ENCODE data around the gene UBA7. TPM values are rescaled to one million over a fixed set of nuclear protein-coding genes. Genes with fewer than 3 reads are reported as not detected.

Gene UBA7
- total and polyA plus RNA-seq, 2 of the 8 experiments (the other 6 are each of a cell fraction or from before 2014, with no cell fraction given): 0.34 to 0.65 TPM

- Histone ChIP-seq H2AFZ (ENCODE audit: low read length) (no peak overlapping the region), H4K5ac (ENCODE audit: insufficient read length, low read depth, low read length) (no peak overlapping the region), H2BK5ac (ENCODE audit: low read depth, low read length) (no peak overlapping the region), H3K4ac (replicated peaks; ENCODE audit: insufficient read length, low read depth, low read length) (no peak overlapping the region), H3K79me1 (ENCODE audit: low read depth, low read length) (no peaks in the 10 kb centered on the region), H4K20me1 (replicated peaks in 1 of 2; ENCODE audit: control insufficient read depth in 1 of 2, insufficient read depth in 2 of 2, low read length in 2 of 2) (no peaks in the 10 kb centered on the region), H3K14ac (ENCODE audit: insufficient read length) (no peak overlapping the region), H3K27ac (ENCODE audit: low read depth, low read length) (no peak overlapping the region), H3K9me3 (ENCODE audit: insufficient read depth in 2 of 2, low read depth in 1 of 2, low read length in 1 of 2) (no peaks in the 10 kb centered on the region), H3K4me2 (ENCODE audit: insufficient read depth in 1 of 2, low read depth in 2 of 2, low read length in 2 of 2) (no peak overlapping the region), H3K79me2 (ENCODE audit: control insufficient read depth in 1 of 2, insufficient read depth in 2 of 2, low read length in 2 of 2) (no peaks in the 10 kb centered on the region), H3K18ac (ENCODE audit: extremely low read depth, low read length) (no peak overlapping the region), H2BK12ac (ENCODE audit: low read depth, low read length) (no peak overlapping the region), H3K4me1 (replicated peaks in 1 of 4; ENCODE audit: control insufficient read depth in 3 of 4, insufficient read depth in 4 of 4, low read length in 3 of 4) (peaks cover 0 to 16% (median 13%) of the 10 kb centered on the region in 4 experiments; a peak in 5 of 7 replicates), H2BK20ac (ENCODE audit: low read length) (no peak overlapping the region), H3K9ac (replicated peaks in 1 of 4; ENCODE audit: extremely low read depth in 1 of 4, low read depth in 3 of 4, low read length in 3 of 4) (no peak overlapping the region), H4K91ac (replicated peaks; ENCODE audit: insufficient read length, low read length) (no peak overlapping the region), H3K27me3 (replicated peaks in 1 of 4; ENCODE audit: control insufficient read depth in 3 of 4, extremely low read depth in 1 of 4, insufficient read depth in 3 of 4, low read length in 3 of 4) (peaks cover 0 to 18% (median 16%) of the 10 kb centered on the region in 4 experiments; a peak in 6 of 7 replicates), H2BK15ac (ENCODE audit: low read length) (peak overlapping the region; percentile 46; the same call in 1 of the 2 replicates), H3K23ac (ENCODE audit: insufficient read length) (no peak overlapping the region), H2BK120ac (replicated peaks; ENCODE audit: low read depth, low read length) (no peak overlapping the region), H3K4me3 (ENCODE audit: extremely low read depth in 1 of 4, insufficient read depth in 2 of 4, low read depth in 3 of 4, low read length in 4 of 4) (no peak overlapping the region), H2AK5ac (ENCODE audit: low read depth, low read length) (peak overlapping the region; percentile 58; the same call in 1 of the 2 replicates), H3K36me3 (ENCODE audit: control insufficient read depth in 2 of 4, insufficient read depth in 4 of 4, low read length in 3 of 4) (no peaks in the 10 kb centered on the region), H4K8ac (ENCODE audit: extremely low read depth, insufficient read depth, low read length) (no peak overlapping the region), H3K56ac (replicated peaks; ENCODE audit: insufficient read length, low read depth, low read length) (no peak overlapping the region), H3K23me2 (ENCODE audit: low read depth, low read length) (peaks cover 8% of the 10 kb centered on the region; the same call in 1 of the 2 replicates)
- DNase-seq (ENCODE audit: low read depth in 1 of 2, low spot score in 2 of 2) (no peak), FAIRE-seq (no peak)
- TF ChIP-seq EP300 (IDR thresholded peaks at IDR 0.05; ENCODE audit: borderline replicate concordance in 1 of 2, low read depth in 2 of 2, low read length in 2 of 2) (no peak), FOSL1 (IDR thresholded peaks at IDR 0.05; ENCODE audit: insufficient read depth, low read depth, low read length) (no peak), GABPA (IDR thresholded peaks at IDR 0.05; ENCODE audit: borderline replicate concordance, insufficient read depth, low read length) (no peak), TBP (IDR thresholded peaks at IDR 0.05; ENCODE audit: low read depth, low read length) (no peak), SAP30 (IDR thresholded peaks at IDR 0.05; ENCODE audit: insufficient read depth, insufficient replicate concordance, low read length) (no peak)
- ChIA-PET CTCF (ENCODE audit: partially characterized antibody) (interaction anchor here (0.7 to 17.0 kb wide), 14 partner anchors 11 to 279 kb away, joined by 3 to 266 read pairs (median 7); partner anchors contain the start of gene UBA7), POLR2A (ENCODE audit: partially characterized antibody) (interaction anchor here (1.2 kb wide), 1 partner anchor 110 kb away, joined by 4 read pairs; no protein-coding TSS in a partner anchor)
- WGBS, 2 experiments (ENCODE audit: extremely low coverage in 1 of 2, insufficient coverage in 1 of 2, insufficient read length in 1 of 2, insufficient replicate concordance in 2 of 2, low coverage in 1 of 2, low lambda C conversion rate in 2 of 2, missing lambda C conversion rate in 1 of 2): 93% methylated on average over 2 of the region's 2 CpGs; no CpG with 5 or more reads in 1 of the 2 experiments
Measured at GRCh38 chr3:49801160-49801559, 12.6 kb downstream of the UBA7 start.
